SK-MEL-5 (cell line): ENCODE measurements around the gene ORC4. TPM values are rescaled to one million over a fixed set of nuclear protein-coding genes. Genes with fewer than 3 reads are reported as not detected.

Experiments
- DNase-seq: peaks from one replicate; pipeline ENCODE4 v3.0.0-alpha.2; 2016; ENCODE audit warnings: low read depth, low spot score
- in situ Hi-C: cut with HindIII; loops from 2 replicates; pipeline ENCODE4 v1.10.0; 2016; ENCODE audit warnings: low sequenced_read_pairs, high pct_unique_total_duplicates, low pct_unique_long_range_greater_than_20kb
- total RNA-seq: library from RNA; depleted of rRNA; stranded (reverse); fragments of >200 nt; shearing (Covaris generic); gene quantifications from 2 replicates; pipeline ENCODE4 v1.2.3, GENCODE V29; 2014

Gene ORC4
- total RNA-seq, 1 experiment from 2014 or later, result 54.8 TPM

DNA sequence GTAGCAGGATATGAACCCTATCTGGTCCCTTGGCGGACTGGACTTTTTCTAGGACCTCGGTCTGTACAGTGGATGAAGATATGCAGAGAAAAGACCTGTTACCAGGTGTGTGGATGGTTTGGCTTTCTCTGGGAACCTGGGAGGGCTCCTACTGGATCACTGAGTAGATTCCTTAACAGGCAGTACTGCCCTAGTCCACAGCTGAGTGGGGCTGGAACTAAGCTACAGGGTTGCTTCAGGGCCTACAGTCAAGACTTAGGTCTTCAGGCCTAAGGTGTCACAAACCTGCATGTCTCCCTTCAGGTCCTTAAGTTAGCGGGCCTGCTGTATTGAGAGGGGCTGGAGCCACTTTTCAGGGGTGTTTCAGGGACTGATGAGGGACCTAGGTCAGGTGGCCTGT, 42.9 kb downstream of the ORC4 start:
- in situ Hi-C loops, result no loop called here
- no peak for DNase-seq

GRCh38 chr2:147976102-147976501, 44.4 kb downstream of the ORC4 start:
- in situ Hi-C loops, result no loop called here
- DNase-seq, result no peak

- in situ Hi-C loops, result no loop called here
- peak; percentile 32 for DNase-seq
These were observed 52.0 kb downstream of the ORC4 start for GRCh38 chr2:147968571-147968970.

DNA sequence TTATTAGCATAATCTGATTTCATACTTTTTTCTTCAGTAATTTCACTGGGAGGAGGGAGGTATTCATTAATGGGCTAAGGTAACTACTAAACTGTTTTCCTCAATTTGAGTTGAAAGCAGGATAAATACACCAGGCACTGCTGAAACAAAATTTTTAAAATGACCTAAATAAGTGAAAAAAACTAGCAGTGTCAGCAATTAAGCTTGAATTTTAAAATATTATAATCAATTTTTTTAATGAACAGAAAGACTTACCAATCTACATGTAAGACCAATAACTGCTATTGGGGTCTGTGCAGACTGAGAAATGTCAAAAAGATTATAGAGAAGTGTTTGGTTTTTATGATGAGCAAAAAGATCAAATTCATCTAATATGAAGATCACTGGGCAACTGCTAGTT, 68.4 kb downstream of the ORC4 start:
- no peak for DNase-seq
- in situ Hi-C loops, result no loop called here

DNA sequence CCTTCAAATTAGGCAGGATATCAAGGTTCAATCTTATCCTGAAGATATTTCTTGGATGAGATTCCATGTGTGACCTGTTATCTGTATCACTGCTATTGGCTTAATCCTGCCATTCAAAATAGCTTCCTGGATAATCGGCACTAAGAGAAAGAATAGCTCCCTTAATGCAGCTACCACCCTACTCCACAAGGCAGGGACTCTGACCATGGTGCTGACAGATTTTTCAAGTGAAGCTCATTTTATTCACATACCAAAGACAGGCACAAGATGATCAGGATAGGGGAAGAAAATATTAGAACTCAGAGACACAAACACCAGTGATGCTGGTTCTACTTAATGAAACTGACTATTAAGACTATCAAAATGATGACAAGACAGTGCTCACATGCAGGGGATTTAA, 74.9 kb downstream of the ORC4 start:
- in situ Hi-C loops, result no loop called here

DNA sequence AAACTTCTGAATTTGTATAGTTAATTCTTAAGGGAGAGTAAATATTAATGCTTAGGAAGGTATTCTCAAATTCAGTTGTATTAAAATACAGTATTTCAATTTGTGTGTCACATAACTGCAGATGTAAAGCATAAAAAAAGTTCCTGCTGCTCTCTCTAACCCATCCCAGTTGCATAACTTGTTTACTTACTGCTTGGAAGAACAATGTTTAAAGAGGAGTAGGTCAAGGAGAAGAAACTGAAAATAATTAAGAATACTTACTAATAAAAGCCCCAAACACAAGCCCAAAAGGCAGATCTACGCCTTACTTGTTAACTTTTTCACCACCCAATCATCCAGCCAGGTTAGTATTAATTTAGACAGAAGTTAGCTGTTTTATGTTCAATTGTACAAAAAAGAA, 81.2 kb downstream of the ORC4 start:
- in situ Hi-C loops, result no loop called here
- DNase-seq, result no peak

More for the DNA sequence above, 74.9 kb downstream of the ORC4 start:
- DNase-seq, result no peak

DNA sequence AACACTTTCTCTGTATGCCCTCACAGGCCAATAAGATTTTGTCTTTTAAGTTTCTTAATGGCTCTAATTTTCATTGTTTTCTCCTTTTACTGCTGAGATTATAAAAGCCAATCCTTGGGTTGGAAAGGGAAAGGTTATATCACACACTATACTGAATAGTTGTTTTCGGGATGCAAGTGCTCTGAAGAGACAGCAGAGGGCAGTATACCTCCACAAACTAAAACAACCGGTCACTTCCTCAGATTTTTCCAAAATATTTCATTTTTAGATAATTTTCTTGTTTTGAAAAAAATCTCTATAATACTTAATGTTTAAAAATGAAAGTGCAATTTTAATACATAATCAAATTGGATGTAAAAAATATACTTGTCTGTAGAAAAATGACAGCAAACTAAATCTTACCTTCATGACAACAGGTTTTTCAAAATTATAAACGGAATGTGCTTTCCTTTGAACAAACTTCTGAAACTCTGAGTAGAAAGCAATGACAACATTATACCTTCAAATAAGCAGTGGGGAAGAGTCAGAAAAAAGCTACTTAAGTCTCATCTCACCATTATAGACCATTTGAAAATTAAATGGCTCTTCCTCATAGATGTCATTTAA, 82.7 kb downstream of the ORC4 start:
- in situ Hi-C loops, result no loop called here
- peak; percentile 57 for DNase-seq

DNA sequence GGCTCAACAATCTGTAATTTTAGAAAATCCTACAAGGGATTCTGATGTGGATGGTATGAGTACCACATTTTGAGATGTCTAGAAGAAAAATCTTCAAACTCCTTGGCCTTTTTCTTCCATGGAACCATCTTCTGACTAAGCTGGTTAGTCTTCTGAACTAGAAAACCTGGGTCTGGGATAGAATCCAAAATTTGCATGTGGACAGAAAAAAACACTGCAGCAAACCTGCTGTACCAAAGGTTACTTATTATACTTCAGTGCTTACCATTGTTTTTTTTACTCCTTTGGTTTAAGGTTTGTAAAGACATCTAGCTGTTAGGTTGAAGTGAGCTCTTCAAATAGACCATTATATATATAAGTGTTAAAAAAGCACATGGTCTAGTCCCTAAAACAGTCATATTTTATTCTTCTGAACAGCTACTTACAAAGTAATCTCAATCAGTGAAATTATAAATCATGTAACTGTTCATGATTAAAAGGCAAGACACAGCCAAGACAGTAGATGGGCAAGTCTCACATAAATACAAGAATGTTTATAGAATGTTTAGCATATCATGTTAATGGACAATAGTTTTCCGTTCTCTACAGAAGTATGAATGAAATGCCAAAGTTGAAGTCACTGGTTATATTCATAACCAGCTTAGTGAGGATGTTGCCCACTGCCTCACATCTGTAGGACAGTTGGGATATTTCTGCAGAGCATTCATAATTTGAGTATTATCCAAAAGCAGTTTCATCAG, 85.5 kb downstream of the ORC4 start:
- in situ Hi-C loops, result no loop called here
- no peak for DNase-seq

DNA sequence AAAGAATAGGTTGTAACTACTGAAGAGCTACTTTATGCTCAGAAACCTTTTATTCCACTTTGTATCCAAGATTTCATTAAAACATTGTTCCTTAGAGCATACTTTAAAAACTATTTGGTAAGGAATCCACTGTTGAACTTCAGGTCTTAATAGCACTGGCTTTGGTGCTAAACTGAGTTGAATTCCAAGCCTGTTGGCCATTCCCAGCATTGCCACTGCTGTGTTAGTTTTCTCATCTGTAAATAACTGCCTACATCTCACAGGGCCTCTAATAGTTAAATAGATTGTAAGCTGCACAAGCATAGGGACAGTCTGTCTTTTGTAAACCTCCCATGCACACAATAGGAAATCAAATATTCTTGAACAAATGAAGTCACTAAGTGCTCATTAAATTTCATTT, 86.6 kb downstream of the ORC4 start:
- DNase-seq, result no peak
- in situ Hi-C loops, result no loop called here

DNA sequence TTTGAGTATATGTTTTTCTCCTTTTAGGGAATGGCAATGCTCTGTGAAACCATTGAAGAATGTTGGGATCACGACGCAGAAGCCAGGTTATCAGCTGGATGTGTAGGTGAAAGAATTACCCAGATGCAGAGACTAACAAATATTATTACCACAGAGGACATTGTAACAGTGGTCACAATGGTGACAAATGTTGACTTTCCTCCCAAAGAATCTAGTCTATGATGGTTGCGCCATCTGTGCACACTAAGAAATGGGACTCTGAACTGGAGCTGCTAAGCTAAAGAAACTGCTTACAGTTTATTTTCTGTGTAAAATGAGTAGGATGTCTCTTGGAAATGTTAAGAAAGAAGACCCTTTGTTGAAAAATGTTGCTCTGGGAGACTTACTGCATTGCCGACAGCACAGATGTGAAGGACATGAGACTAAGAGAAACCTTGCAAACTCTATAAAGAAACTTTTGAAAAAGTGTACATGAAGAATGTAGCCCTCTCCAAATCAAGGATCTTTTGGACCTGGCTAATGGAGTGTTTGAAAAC, 93.4 kb downstream of the ORC4 start:
- in situ Hi-C loops, result no loop called here
- DNase-seq, result no peak

GRCh38 chr2:147925886-147926285, 94.7 kb downstream of the ORC4 start:
- in situ Hi-C loops, result no loop called here

DNA sequence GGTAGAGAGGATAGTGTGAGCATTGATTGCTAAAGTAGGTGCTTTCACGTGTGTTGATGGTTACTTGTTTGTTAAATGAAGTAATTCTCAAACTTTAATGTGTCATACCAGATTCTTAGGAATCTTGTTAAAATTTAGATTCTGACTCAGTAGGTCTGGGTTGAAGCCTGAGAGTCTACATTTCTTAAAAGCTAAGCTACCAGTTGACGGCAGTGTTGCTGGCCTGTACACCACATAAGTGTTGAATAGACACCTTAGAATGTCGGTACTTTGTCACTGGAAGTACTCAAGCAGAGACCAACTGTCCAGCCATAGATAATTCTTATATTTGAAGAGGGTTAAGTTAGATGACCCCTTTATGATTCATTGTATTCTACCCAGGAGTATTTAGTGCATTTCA, 95.9 kb downstream of the ORC4 start:
- in situ Hi-C loops, result no loop called here
- no peak for DNase-seq

More at GRCh38 chr2:147925886-147926285, 94.7 kb downstream of the ORC4 start:
- no peak for DNase-seq

GRCh38 chr2:147923846-147924245, 96.7 kb downstream of the ORC4 start:
- in situ Hi-C loops, result no loop called here
- DNase-seq, result no peak

DNA sequence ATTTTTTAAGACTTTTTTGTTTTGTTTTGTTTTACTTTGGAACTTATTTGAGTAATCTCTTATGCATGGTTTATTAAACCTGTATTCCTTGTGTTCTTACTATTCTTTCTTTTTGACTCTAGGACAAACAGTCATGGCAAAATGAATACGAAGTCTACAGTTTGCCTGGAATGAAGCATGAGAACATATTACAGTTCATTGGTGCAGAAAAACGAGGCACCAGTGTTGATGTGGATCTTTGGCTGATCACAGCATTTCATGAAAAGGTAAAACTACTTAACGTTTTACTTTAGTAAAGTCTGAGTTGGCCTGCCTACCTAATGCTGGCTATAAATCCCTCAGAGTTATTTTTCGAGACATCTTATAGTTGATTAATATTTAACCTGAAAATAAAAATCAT, 103.4 kb downstream of the ORC4 start:
- DNase-seq, result no peak
- in situ Hi-C loops, result no loop called here

DNA sequence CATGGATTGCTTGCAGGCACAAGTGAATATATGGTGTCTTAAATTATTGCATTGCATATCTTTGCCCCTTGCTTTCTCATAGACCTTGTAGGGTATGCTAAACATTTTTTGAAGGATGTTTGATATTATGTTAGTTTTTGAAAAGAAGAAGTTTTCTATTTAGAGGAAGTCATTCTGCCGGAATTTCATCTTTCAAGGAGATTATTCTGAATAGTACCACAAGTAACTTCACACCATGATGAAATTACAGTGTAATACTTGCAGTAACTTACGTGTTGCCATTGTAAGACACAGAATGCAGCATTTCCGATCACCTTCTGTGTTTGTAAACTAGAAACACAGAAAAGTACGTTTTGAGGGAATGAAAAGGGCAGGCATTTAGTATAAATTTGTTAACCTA, 103.8 kb downstream of the ORC4 start:
- no peak for DNase-seq
- in situ Hi-C loops, result no loop called here

GRCh38 chr2:147916067-147916466, 104.5 kb downstream of the ORC4 start:
- DNase-seq, result no peak
- in situ Hi-C loops, result no loop called here

GRCh38 chr2:147913701-147914480, 106.6 kb downstream of the ORC4 start:
- DNase-seq, result peak; percentile 31
- in situ Hi-C loops, result no loop called here

- peak; percentile 66 for DNase-seq
- in situ Hi-C loops, result no loop called here
These were observed 109.5 kb downstream of the ORC4 start for GRCh38 chr2:147910990-147911473.
